Measurements from ENCODE around the gene ITGAL.

DNA sequence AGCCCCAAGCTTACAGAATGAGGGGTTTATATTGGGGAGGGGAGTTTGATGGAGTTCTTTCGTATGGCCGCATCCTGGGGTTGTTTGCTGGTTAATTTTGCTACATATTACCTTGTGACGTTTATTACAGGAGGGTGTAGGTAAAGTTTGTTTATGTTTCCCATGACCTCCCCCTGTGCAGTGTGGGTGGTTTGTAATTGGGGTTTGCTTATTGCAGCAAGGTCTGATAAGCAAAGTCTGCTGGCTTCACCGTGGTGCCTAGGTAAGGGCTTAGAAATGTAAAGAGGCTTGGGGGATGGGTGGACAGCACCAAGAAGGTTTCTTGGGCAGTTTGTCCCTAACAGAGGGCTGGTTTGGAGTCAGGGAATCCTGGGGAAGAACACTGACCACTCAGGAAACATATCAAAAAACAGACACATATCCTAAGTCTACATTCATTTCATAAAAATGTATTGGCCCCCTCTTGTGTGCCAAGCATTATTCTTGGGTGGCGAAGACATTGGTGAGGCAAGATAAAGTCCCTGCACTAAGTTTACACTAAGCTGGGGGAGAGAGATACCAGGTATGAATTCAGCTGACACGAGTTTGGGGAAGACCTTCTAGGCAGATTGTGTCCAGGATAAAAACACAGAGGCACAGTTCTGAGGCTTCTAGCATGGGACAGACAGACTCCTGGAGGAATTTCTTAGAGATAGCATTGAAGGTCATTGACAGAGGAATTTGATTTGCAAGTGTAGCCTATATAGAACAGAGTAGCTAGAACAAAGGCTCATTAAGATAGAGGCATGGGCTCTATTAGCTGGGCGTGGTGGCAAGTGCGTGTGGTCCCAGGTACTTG, 76.1 kb downstream of the ITGAL start:
- TF ChIP-seq BHLHE40 (IDR thresholded peaks at IDR 0.05; ENCODE audit: borderline replicate concordance): no peak
- no peak for TF ChIP-seq FOXM1 (IDR thresholded peaks at IDR 0.05; ENCODE audit: borderline replicate concordance)
- TF ChIP-seq, protein P1, sequence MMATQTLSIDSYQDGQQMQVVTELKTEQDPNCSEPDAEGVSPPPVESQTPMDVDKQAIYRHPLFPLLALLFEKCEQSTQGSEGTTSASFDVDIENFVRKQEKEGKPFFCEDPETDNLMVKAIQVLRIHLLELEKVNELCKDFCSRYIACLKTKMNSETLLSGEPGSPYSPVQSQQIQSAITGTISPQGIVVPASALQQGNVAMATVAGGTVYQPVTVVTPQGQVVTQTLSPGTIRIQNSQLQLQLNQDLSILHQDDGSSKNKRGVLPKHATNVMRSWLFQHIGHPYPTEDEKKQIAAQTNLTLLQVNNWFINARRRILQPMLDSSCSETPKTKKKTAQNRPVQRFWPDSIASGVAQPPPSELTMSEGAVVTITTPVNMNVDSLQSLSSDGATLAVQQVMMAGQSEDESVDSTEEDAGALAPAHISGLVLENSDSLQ (IDR thresholded peaks at IDR 0.05): no peak
- TF ChIP-seq FOXK2 (IDR thresholded peaks at IDR 0.05): no peak
